Cerebellar nuclear complex (tissue), 1 donor: ENCODE results near the gene HENMT1.
"Not testable (repeated sequence)": the region's sequence is repeated elsewhere in the genome, so short reads cannot be mapped to it uniquely, and the experiment has no call there.

Experiments
- DNase-seq, 2 experiments: peaks; one replicate each; lab custom pipeline; 2025; lab: John Stamatoyannopoulos, UW

HENMT1 gene

DNA sequence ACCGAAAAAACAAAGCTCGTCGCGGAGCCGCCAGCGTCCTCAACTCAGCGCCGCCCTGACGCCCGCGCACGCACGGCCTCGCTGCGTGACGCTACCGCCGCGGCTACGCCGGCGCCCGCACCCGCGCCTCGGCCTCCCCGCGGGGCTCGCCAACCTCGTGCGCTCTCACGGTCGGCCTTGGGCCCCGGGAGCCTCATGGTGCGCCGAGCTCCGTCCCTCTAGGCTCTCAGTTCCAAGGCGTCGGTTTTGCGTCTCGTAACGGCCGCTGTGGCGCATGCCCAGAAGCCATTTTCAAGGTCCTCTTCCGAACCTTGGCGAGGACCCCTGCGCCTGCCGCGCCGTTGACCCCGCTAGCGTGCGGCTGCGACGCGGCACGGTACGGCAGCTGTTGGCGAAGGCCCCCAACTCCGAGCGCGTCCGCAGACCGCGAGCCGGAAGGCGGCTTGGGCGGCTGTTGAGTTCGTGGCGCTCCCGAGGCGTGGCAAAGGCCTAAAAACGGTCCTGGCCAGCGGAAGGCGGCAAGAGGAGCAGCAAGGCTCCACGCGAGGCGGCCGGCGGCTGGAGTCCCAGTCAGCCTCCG lies at the start of gene HENMT1:
Gene HENMT1, minus strand, starts transcription at position 64 of the 580 bp plus-strand sequence. CDS start 1,209 bp downstream, outside the sequence.
- DNase-seq: peak in 1 of 2 experiments; percentile 16

DNA sequence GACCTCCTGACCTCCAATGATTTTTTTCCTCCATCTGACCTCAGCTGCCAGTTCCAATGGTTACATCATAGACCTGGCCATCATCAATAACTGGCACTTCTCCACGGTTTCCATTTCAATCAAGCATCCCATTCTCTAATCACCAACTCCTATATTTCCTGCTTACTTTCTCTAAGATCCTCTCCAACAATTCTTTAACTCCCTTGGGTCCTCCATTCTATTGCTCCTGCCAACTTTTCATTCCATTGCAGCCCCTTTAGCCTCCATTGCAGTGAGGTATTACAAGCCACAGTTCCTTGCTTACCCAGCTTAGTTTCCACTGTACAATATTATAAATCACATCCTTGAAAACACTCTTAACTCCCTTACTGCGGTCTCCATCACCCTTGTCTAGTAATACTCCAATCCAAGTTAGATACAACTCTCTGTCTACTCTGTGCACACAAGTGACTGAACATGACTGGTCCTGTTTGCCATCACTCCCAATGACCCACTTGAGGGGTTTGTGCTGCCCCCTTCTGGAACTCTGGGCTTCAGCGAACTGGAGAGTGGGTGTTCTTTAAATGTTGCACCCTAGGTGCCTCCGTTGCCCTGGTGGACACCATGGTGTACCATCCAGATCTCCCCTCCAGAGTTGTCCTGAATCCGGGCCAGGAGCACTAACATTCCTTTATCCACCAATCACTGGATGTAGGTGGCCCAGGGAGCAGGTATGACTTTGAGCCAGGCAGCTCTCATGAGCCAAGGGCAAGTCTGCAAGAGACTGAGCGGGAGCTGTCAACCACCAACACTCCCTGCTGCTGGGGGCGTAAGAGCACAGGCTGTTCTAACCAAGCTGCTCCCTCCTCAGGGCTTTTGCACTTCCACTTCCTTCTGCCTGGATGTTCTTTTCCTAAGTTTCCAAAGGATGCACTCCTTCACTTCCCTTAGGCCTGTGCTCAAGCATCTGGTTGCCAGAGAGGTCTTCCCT lies 48.1 kb upstream of the HENMT1 start:
- DNase-seq: no peak

DNA sequence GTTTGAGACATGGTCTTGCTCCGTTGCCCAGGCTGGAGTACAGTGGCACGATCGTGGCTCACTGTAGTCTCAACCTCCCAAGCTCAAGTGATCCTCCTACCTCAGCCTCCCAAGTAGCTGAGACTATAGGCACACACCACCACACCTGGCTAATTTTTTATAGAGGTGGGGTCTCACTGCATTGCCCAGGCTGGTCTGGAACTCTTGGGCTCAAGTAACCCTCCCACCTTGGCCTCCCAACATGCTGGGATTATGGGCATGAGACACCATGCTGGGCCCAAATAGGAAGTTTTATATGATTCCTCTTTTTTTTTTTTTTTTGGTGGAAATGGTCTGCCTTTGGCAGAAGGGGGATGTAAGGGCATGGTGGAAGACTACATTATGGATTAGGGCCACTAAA lies 45.8 kb upstream of the HENMT1 start:
- DNase-seq: no peak

DNA sequence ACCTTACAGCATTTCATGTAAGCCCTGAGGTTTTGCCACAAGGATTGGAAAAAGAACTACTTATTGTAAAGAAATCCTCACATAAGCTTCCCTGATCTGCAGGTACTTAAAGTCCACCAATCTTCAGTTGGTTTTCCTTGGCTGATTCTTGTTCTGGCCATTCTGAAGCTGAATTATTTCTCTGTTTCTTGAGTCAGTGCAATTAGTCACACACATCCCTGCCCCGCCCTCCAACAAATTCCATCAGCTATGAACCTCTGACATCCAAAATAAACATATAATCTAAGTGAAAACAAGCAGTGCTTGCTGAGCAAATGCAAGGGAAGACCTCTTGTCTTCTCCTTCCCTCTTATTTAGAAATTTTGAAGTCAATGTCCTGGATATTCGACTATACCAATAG lies 43.6 kb upstream of the HENMT1 start:
- DNase-seq: no peak

DNA sequence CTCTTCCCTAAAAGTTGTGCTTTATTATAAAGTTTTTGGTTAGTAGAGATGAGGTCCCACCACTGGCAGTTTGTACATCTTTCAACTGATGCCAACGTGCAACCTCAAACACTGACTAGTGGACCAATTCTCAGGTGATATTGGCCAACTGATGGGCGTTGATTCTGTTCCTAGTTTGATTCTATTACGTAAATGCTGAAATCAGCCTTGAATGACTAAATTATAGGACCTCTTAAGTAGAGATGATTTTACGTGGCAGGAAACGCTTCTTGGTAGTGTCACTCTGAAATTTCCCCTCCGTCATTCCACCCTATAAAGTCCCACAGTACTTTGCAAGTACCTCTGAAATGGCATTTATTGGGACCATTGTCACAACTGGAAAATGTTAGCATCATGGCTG lies 43.0 kb upstream of the HENMT1 start:
- no peak for DNase-seq

DNA sequence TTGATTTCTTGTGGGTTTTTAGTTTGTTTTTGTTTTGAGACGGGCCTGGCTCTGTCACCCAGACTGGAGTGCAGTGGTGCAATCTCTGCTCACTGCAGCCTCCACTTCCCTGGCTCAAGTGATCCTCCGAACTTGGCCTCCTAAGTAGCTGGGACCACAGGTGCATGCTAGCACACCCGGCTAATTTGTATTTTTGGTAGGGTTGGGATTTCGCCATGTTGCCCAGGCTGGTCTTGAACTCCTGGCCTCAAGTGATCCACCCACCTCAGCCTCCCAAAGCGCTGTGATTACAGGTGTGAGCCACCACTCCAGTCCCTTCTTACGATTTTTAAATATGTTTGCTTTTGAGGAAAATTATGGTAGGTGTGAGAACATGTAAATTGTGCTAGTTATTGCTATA lies 41.2 kb upstream of the HENMT1 start:
- DNase-seq: not testable (repeated sequence)

DNA sequence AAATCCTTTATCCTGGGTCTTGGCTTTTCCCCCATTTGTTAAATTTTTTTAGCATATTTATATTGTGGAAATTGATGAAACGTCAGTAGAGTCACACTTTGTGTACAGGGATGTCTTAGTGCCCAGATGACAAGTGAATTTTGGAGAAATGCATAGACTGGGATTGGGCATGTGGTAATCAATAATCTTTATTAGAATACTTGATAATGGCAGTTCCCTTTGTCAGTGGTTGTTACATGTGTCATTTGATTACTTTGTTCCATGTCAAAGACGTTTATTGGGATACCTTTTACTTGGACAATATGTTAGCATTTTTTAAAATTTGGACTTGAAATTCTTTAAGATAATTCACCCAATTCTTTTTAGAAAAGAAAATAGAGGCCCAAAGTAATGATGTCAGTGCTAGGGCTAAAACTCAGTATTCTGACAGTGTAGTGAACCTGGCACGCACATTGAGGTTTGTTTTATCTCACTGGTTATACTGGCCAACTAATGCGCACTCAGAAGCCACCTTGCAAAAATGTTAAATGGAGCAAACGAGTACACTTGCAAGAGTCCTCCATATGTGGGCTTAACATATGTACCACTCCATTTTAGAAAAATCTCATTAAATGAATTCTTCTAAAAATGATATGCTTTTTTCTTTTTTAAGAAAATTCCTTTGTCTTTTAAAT lies 40.4 kb upstream of the HENMT1 start:
- DNase-seq: no peak

DNA sequence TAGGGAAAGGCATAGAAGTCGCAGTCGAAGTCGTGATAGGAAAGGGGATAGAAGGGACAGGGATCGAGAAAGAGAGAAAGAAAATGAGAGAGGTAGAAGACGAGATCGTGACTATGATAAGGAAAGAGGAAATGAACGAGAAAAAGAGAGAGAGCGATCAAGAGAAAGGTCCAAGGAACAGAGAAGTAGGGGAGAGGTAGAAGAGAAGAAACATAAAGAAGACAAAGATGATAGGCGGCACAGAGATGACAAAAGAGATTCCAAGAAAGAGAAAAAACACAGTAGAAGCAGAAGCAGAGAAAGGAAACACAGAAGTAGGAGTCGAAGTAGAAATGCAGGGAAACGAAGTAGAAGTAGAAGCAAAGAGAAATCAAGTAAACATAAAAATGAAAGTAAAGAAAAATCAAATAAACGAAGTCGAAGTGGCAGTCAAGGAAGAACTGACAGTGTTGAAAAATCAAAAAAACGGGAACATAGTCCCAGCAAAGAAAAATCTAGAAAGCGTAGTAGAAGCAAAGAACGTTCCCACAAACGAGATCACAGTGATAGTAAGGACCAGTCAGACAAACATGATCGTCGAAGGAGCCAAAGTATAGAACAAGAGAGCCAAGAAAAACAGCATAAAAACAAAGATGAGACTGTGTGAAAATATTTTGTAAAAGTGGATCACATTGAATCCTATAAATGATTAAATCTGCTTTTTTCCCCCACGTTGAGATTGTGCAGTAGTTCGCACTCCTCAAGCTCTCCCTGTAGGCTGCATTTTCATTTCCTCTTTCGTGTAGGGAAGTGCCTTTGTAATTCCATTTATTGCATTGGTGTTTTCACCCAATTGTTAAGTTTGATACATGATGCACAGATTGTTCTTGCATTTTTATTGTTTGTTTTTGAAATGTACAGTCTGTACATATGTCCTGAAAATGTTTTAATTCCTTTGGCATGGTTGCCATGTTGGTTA lies 38.8 kb upstream of the HENMT1 start:
- DNase-seq: no peak

DNA sequence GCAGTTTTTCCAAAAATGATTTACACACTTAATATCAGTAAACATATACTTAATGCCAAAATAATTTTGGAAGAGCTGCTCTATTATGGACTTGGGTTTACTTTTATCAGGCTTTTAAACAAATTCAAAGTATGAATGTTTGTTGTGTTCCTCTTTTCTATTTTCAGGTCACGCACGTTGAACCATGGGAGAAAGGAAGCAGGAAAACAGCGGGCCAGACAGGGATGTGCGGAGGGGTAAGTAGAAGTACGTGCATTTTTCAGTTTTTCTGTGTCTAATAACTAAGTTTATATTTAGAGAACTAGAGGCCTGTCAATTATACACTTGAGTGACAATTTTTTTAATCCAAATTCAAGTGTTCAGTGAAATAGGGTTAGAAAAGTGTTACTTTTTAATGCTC lies 34.6 kb upstream of the HENMT1 start:
- no peak for DNase-seq

DNA sequence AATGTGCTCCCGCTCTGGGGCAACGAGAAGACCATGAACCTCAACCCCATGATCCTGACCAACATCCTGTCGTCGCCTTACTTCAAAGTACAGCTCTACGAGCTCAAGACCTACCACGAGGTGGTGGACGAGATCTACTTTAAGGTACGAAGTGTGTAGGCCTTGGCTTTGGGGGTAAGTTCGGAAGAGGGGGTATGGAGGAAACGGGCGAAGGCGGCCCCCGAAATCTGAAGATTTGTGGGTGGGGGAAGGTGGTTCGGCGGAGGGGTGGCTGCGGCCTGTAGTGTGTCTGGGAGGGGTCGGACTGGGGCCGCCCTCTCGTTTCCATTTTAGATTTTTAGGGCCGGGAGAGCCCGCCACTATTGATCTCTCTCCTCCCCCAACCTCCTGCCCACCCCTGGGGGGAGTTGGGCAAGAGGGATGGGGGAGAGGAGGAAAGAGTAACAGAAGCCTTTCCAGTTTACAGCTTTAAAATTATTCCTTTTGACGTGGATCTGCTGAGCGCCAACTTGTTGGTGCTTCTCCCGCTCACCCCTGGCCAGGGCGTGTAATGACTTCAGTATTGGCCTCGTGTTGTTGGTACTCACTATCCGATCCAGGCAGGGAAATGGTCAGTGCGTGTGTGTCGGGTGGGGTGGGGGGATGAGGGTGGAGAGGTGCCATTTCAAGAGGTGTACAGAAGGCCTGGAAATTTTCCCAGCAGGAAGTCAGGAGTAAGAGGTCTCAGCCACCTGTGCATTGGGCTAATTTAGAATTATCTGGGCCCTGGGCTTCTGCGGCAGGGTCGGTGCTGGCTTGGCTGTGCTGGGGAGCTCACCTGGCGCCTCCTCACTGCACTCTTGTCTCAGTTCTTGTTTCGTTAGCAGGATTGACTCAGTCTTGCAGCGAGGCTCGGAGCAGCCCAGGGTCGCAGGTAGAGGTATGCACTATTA lies 32.1 kb upstream of the HENMT1 start:
- DNase-seq: peak; percentile 61 to 77

DNA sequence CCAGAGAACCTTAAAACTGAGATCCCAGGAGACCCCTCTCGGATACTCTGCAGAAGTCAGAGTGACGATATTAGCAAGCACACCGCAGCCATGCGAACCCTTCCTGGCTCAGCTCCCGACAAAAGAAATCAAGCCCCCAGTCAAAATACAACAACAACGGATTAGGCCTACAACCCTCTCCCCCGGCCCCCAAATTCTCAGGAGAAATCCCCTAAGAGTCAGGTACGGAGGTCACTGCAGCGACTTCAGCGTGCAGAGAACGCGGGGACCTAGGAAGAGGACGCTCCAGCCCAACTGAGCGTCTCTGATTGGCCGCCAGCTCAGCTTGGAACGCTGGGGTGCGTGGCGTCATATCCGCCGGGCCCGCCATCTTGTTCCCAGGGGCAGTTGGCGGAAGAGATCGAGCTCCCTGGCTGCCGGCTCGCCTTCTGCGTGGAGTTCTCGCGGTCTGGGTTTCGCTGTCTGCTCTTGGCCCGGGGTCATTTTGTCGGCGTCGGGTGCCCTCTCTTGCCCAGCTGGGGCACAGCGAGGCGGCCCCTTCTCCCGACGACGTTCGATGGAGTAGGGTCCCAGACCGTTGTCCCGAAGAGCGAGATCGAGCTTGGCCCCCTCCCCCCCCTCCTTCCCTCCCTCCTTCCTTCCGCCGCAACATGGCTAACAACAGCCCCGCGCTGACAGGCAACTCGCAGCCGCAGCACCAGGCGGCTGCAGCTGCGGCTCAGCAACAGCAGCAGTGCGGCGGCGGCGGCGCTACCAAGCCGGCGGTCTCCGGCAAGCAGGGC lies 31.2 kb upstream of the HENMT1 start, which contains the start of gene PRPF38B:
Gene PRPF38B, plus strand, starts transcription at position 369 of the 782 bp plus-strand sequence. Its CDS starts 282 bp downstream, at position 651.
- DNase-seq: peak; percentile 24 to 84

DNA sequence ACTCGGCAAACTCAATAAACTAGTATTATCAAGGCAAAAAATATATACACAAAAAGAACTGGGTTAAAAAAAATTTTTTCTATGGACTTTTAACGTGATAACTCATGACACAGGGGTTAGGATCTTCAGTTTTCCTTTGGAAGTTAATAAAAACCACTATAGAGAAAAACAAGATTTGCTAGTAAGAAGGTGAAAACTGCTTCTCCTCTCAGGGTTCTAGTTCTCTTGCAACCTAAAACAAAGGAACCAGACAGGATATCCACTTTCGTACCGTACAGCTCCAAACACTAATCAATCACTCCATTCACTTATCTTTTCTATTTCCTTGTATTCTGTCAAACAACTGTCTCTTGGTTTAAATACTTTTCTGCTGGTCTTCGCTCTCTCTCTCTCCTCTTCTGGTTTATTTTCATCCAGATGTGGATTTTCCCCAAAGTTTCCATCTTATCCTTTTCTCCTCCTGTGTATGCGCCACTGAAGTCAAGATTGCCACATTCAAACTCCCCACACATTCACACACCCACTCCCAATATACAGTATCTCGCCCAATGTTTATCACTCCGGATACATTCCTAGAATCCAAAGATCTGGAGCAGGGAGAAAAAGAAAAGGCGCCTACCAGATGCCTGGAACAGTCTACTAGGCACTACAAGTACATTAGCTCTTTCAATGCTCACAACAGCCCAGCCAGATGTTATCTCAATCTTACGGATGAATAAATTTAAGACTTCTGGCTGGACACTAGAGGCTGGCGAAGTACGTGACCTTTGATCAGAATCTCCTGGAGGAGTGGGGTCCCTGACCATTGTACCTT lies 30.4 kb upstream of the HENMT1 start:
- no peak for DNase-seq

DNA sequence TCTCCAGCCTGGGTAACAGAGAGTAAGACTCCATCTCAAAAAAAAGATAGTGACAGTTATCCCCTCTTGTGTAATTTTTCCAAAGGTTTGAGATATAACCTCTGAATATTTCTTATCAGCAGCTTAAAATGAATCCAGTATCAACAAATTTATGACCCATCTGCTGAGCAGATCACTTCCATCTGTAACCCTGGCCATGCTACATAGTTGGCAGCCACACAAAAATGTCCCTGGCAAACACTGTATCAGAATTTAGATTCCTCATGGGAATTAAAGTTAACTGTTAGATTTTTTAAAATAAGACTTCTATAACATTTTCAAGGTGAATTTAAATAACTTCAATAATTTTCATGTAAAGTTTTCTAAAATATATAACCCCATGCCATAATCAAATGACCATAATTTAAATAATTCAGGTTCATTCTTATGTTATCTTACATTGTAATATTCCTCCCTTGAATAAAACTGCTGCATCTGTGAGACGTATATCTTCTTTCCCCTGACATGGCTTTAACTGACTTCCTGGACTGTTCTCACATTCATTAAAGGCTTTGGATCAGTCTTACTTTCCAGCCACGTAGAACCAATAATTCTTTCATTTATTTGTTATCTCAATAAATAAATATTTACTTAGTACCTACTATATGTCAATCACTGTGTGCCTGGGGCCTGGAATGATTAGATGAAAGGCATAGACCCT lies 25.9 kb upstream of the HENMT1 start:
- peak in 1 of 2 experiments; percentile 29 for DNase-seq

DNA sequence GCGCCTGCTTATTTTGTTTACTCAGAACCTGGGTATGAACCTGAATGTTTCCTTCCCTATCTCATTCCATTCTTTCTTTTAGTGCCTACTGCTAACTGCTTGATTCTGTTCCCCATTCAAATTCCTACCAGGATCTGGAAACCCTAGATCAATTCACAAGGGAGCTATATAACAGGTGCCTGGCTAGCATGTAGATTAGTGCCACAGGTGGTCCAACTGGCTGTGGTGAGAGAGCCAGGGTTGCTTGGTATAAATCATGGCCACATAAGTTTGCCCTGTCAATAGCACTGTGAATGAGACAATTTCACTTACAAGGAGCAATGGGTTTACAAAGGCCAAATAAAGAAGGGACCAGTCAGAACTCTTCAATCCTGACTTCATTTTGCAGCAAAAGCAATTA lies 24.6 kb upstream of the HENMT1 start:
- DNase-seq: no peak

DNA sequence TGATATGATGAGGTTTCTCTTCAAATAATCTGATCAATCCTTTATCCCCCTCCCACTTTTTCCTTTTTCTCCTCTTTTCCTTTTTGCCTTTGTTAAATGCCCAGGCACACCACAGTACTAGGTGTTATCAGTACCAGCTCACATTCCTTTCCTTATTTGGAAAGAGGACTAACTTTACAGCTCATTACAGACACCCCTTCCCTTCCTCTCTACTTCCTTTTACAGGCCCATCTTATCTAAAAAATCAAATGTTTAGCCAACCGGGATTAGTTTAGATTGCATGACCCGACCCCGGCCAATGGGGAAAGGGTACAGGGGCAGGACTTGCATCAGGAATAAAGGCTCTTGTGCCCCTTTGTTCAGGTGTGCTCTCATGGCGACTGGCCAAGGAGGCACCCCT lies 20.8 kb upstream of the HENMT1 start:
- not testable (repeated sequence) for DNase-seq

DNA sequence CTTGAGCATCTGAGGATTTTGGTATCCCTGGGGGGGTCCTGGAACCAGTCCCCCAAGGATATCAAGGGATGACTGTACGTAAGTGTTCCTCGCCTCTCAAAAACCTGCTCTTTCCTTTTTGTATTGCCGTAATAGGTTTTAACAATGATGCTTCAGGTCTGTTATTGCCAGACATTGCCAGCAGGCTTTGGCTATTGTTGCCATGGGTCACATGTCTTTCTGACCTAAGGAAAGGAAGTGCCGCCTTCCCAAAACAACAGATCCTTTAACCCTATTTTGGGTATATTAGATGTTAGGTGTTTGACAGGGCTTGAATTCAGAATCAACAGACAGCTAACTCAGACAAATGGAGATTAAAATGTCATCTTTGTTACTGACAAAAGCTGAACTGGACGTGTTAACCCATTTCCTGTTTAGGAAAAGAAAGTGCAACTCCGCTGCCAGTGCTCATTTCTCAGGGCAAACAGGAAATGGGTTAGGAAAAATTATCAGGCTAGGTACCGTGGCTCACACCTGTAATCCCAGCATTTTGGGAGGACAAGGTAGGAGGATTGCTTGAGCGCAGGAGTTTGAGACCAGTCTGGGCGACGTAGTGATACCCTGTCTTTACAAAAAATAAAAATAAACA lies 18.8 kb upstream of the HENMT1 start:
- DNase-seq: no peak

DNA sequence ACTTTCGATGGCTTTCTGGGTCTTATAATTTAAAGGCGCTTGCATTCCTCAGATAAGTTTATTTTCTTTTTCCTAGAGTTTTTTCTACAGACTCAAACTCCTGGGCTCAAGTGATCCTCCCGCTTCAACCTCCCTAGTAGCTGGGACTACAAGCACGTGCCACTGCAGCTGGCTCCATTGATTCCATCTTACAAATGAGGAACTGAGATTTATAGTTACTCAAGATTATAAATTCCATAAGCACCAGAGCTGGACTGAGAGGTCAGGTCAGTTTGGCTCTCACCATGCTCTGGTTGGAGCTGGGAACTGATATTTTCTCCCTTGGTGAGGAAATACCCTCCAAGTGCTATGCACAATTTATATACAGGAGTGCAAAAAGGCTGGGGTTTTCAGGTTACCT lies 17.8 kb upstream of the HENMT1 start:
- no peak for DNase-seq
